Measurements from ENCODE around the gene MEG3. TPM values are rescaled to one million over a fixed set of nuclear protein-coding genes. Genes with fewer than 3 reads are reported as not detected.
A peak's percentile ranks its signal among the peaks of the same experiment; 100 is the strongest.

MEG3 gene
- total and polyA plus RNA-seq, 2 donors from 2014 or later: 24.0 to 29.6 TPM

DNA sequence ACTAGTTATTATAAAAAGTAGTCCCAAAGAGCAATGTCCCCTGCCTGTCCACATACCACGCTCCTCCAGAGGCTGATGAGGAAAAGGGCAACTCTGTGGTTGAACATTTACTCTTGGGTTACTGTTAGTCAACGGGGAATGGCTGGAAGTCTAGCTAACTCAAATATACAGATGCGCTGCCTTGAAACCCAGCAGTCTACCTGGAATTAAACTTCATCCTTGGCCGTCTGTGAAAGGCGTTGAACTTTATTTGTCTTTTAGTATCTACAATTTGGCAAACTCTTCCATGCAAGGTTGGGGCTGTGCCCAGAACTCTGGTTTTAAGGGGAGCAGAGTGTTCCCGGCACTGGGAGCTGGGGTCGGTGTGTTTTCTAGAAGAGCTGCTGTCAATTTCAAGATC is 3.9 kb upstream of the MEG3 start:
- TF ChIP-seq CTCF (IDR thresholded peaks at IDR 0.05; ENCODE audit: borderline replicate concordance, extremely low read depth, insufficient read depth): no peak
- no peak overlapping the region for H3K4me3 ChIP-seq (ENCODE audit: low read length in 3 of 3)
- H3K27ac ChIP-seq (ENCODE audit: low read depth in 2 of 2, low read length in 2 of 2): no peak overlapping the region
- peak in 2 of 5 donors; percentile 18 to 34 for DNase-seq
- FAIRE-seq: no peak
- intact Hi-C loops (cut with DNase I): no loop called here
- H3K36me3 ChIP-seq (ENCODE audit: control insufficient read depth in 2 of 3, insufficient read depth in 3 of 3, low read length in 3 of 3): no peaks in the 10 kb centered on the region
- H3K9me3 ChIP-seq (ENCODE audit: control insufficient read depth in 2 of 3, insufficient read depth in 1 of 3, low read length in 3 of 3): no peaks in the 10 kb centered on the region
- H3K4me1 ChIP-seq (ENCODE audit: control insufficient read depth in 2 of 3, insufficient read depth in 2 of 3, low read depth in 1 of 3, low read length in 3 of 3): peaks cover 0 to 2% (median 2%) of the 10 kb centered on the region in 3 donors
- H3K27me3 ChIP-seq (ENCODE audit: control insufficient read depth, insufficient read depth, low read length): no peaks in the 10 kb centered on the region
- no peak overlapping the region for H3K9ac ChIP-seq (ENCODE audit: low read length in 3 of 3)

DNA sequence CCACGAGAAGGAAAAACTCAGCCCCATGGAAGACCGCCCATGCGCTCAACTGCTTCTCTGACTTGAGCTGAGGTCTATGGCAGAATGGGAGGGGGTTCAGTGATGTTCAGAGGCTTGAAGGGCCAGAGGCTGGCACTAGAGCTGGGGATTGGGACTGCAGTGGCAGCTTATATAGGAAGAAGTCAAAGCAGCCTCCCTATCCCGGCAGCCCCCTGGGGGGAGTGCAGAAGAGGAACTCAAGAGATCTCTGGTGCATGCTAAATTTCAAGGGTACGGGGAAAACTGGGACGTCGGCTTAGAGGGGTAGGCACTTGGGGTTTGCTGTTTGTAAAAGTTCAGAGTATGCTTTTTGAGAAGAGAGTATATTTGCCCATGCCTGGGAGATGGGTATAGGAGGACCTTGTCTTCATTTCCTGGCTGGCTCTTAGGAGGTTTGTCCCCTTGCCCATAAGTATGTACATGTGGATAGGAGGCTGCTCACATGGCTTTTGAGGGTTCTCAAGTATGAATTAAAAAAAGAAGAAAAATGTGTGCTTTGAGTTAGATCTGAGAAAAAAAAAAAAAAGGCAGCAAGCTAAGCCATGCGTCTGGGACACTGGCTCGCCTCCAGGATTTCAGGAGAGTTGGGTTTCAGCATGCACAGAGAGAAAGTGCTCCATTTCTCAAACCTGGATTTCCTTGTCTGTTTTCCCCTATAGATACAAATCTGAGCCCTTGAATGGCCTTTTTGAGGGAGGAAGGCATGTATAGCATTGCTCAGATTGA is 3.2 kb upstream of the MEG3 start:
- peak in 3 of 5 donors; percentile 22 to 86 (median 67) for DNase-seq
- no peak for TF ChIP-seq CTCF (IDR thresholded peaks at IDR 0.05; ENCODE audit: borderline replicate concordance, extremely low read depth, insufficient read depth)
- Histone ChIP-seq H3K4me3 (ENCODE audit: low read length in 3 of 3) (no peak overlapping the region), H3K27ac (ENCODE audit: low read depth in 2 of 2, low read length in 2 of 2) (no peak overlapping the region), H3K36me3 (ENCODE audit: control insufficient read depth in 2 of 3, insufficient read depth in 3 of 3, low read length in 3 of 3) (no peaks in the 10 kb centered on the region), H3K27me3 (ENCODE audit: control insufficient read depth, insufficient read depth, low read length) (no peaks in the 10 kb centered on the region), H3K9me3 (ENCODE audit: control insufficient read depth in 2 of 3, insufficient read depth in 1 of 3, low read length in 3 of 3) (no peaks in the 10 kb centered on the region), H3K4me1 (ENCODE audit: control insufficient read depth in 2 of 3, insufficient read depth in 2 of 3, low read depth in 1 of 3, low read length in 3 of 3) (peaks cover 0 to 2% (median 2%) of the 10 kb centered on the region in 3 donors), H3K9ac (ENCODE audit: low read length in 3 of 3) (no peak overlapping the region)
- intact Hi-C loops (cut with DNase I): no loop called here
- no peak for FAIRE-seq

- no peak overlapping the region for H3K4me3 ChIP-seq (ENCODE audit: low read length in 3 of 3)
- FAIRE-seq (no peak), DNase-seq (peak in 1 of 5 donors; percentile 43)
- H3K9ac ChIP-seq (ENCODE audit: low read length in 3 of 3): no peak overlapping the region
- H3K9me3 ChIP-seq (ENCODE audit: control insufficient read depth in 2 of 3, insufficient read depth in 1 of 3, low read length in 3 of 3): no peaks in the 10 kb centered on the region
- intact Hi-C loops (cut with DNase I): no loop called here
- no peaks in the 10 kb centered on the region for H3K36me3 ChIP-seq (ENCODE audit: control insufficient read depth in 2 of 3, insufficient read depth in 3 of 3, low read length in 3 of 3)
- no peak overlapping the region for H3K27ac ChIP-seq (ENCODE audit: low read depth in 2 of 2, low read length in 2 of 2)
- TF ChIP-seq CTCF (IDR thresholded peaks at IDR 0.05; ENCODE audit: borderline replicate concordance, extremely low read depth, insufficient read depth): no peak
- H3K27me3 ChIP-seq (ENCODE audit: control insufficient read depth, insufficient read depth, low read length): no peaks in the 10 kb centered on the region
- H3K4me1 ChIP-seq (ENCODE audit: control insufficient read depth in 2 of 3, insufficient read depth in 2 of 3, low read depth in 1 of 3, low read length in 3 of 3): peaks cover 0 to 2% (median 2%) of the 10 kb centered on the region in 3 donors
Observed at GRCh38 chr14:100823413-100824080, 2.4 kb upstream of the MEG3 start.

Measured in kidney (tissue), 14 donors.